HepG2 (cell line): ENCODE measurements around the gene CHKA. TPM values are rescaled to one million over a fixed set of nuclear protein-coding genes. Genes with fewer than 3 reads are reported as not detected.

Source experiments
- ELF1 ChIP-seq: sonication (generic); formaldehyde crosslinking; IDR thresholded peaks from 2 replicates; pipeline ENCODE4 v1.4.0; 2020; ENCODE audit warnings: missing genetic modification reagents
- FOXC1 ChIP-seq: sonication (generic); formaldehyde crosslinking; IDR thresholded peaks from 2 replicates; pipeline ENCODE4 v1.8.0; 2022; ENCODE audit warnings: mild to moderate bottlenecking, missing genetic modification reagents, borderline replicate concordance
- HMGA1 ChIP-seq: sonication (generic); formaldehyde crosslinking; conservative IDR thresholded peaks from 2 replicates; pipeline ENCODE4 v1.4.0; 2020; ENCODE audit warnings: missing genetic modification reagents
- HNRNPK ChIP-seq: fragments of 200-400 bp; formaldehyde crosslinking; IDR thresholded peaks from 2 replicates; pipeline ENCODE4 v1.6.1; 2018; ENCODE audit warnings: low read length, low read depth, moderate library complexity, mild to moderate bottlenecking; ENCODE audit not compliant: poor library complexity, severe bottlenecking
- JARID2 ChIP-seq: sonication (generic); formaldehyde crosslinking; IDR thresholded peaks from 2 replicates; pipeline ENCODE4 v1.8.1; 2023; ENCODE audit warnings: missing genetic modification reagents, inconsistent platforms; ENCODE audit not compliant: insufficient replicate concordance
- MATR3 ChIP-seq: sonication (generic); formaldehyde crosslinking; IDR thresholded peaks from 2 replicates; pipeline ENCODE4 v1.4.0; 2020; ENCODE audit warnings: missing genetic modification reagents
- NR3C1 ChIP-seq: sonication (generic); formaldehyde crosslinking; IDR thresholded peaks from 2 replicates; pipeline ENCODE4 v1.4.0; 2020; ENCODE audit warnings: missing genetic modification reagents
- PAF1 ChIP-seq: IDR thresholded peaks from 2 replicates; pipeline ENCODE4 v1.6.1; 2016; ENCODE audit warnings: missing genetic modification reagents, missing compliant biosample characterization
- SRSF4 ChIP-seq: fragments of 200-400 bp; formaldehyde crosslinking; IDR thresholded peaks from one replicate; pipeline ENCODE4 v1.6.1; 2018; ENCODE audit warnings: mild to moderate bottlenecking, low read depth, low read length, moderate library complexity; ENCODE audit not compliant: poor library complexity, severe bottlenecking
- ZNF350 ChIP-seq: sonication (generic); formaldehyde crosslinking; IDR thresholded peaks from 2 replicates; pipeline ENCODE4 v1.4.0; 2020; ENCODE audit warnings: mild to moderate bottlenecking, low read depth, missing genetic modification reagents, borderline replicate concordance
- polyA plus RNA-seq, 8 experiments: library from polyadenylated mRNA; depleted of rRNA in 3 of 8; stranded (reverse) in 7 of 8; unstranded in 1 of 8; fragments of >200 nt; fragmentation: Illumina TruSeq in 4 of 8; extraction: Trizol in 4 of 8; gene quantifications; 2 replicates each; pipeline versions ENCODE4 v1.2.1 to v1.2.3, GENCODE V29; 2011 to 2016; ENCODE audit warnings: low read depth in 4 of 8, missing spikeins in 1 of 8, mixed read lengths in 1 of 8; ENCODE audit not compliant: insufficient read depth in 1 of 8
- total RNA-seq, 5 experiments: library from RNA; depleted of rRNA; stranded (reverse); fragments of >200 nt; fragmentation: Illumina TruSeq; extraction: Trizol; gene quantifications; 2 replicates each; pipeline ENCODE4 v1.2.3, GENCODE V29; 2016; ENCODE audit warnings: low read depth in 1 of 5
- TF ChIP-seq, protein P1 (sequence below): sonication (generic); formaldehyde crosslinking; IDR thresholded peaks from 2 replicates; pipeline ENCODE4 v1.5.0; 2020; ENCODE audit warnings: mild to moderate bottlenecking, missing genetic modification reagents
- TF ChIP-seq, protein P2 (sequence below): sonication (generic); formaldehyde crosslinking; IDR thresholded peaks from 2 replicates; pipeline ENCODE4 v1.4.0; 2020; ENCODE audit warnings: missing genetic modification reagents, borderline replicate concordance
- TF ChIP-seq, protein P3 (sequence below): sonication (generic); formaldehyde crosslinking; IDR thresholded peaks from 2 replicates; pipeline ENCODE4 v1.9.0; 2022; ENCODE audit warnings: low read depth, missing genetic modification reagents
- TF ChIP-seq, protein P4 (sequence below): sonication (generic); formaldehyde crosslinking; IDR thresholded peaks from 2 replicates; pipeline ENCODE4 v1.8.0; 2022; ENCODE audit warnings: missing genetic modification reagents, mild to moderate bottlenecking, borderline replicate concordance
- TF ChIP-seq, protein P5 (sequence below): sonication (generic); formaldehyde crosslinking; IDR thresholded peaks from 2 replicates; pipeline ENCODE4; 2020; ENCODE audit warnings: missing genetic modification reagents, mild to moderate bottlenecking, borderline replicate concordance

Gene CHKA
- total and polyA plus RNA-seq, 2 of the 13 experiments (the other 11 are each of a cell fraction or from before 2014, with no cell fraction given), result 71.6 to 92.7 TPM

DNA sequence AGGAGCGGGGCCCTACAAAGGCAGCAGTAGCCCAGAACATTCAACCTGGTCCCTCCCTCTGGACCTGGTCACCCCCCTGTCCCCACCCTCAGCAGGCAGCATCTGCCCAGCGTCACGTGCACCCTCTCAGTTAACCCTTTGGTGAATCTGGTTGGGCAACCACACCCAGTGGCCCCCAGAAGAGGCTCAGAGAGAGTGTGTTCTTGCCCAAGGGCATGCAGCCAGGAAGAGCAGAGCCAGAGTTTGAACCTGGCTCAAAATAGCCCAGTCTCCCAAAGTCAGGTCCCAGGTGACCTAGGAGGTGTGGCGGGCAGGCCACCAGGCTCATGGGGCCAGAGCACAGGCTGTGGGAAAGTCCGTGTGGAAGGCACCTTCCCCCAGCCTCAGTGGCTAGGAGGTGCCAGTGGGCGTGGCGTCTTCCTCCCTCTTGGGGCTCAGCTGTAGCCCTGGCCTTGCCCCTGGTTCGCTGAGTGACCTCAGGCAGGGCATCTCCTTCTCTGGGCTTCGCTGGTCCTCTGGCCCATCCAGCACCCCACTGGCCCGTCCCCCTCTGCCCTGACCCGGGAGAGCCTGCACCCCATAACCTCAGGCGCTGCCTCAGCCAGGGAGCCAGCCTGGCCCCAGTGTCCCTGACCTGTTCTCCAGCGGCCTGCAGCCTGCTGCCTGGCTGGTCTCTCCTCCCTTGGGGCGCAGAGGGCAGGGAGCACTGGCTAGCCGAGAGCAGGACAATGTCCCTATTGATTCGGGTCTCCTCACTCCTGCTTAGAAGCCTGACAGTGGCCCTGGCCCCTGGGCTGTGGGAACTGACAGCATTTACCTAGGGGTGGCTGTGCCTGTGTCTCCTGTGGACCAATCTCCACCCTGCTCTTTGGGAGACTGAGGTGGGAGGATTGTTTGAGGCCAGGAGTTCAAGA is 104.0 kb downstream of the CHKA start (continued):
- TF ChIP-seq ZNF350 (peak; percentile 64; the same call in 1 of the 2 replicates), PAF1 (CRISPR knock-in tag) (no peak), HMGA1 (CRISPR knock-in tag) (no peak), SRSF4 (no peak), HNRNPK (no peak), FOXC1 (CRISPR knock-in tag) (peak; percentile 52), MATR3 (CRISPR knock-in tag) (no peak), JARID2 (no peak), NR3C1 (CRISPR knock-in tag) (no peak), ELF1 (CRISPR knock-in tag) (0 out of 2 replicates have a peak, but pooled peaks have one; percentile 13)
- TF ChIP-seq, protein P1, sequence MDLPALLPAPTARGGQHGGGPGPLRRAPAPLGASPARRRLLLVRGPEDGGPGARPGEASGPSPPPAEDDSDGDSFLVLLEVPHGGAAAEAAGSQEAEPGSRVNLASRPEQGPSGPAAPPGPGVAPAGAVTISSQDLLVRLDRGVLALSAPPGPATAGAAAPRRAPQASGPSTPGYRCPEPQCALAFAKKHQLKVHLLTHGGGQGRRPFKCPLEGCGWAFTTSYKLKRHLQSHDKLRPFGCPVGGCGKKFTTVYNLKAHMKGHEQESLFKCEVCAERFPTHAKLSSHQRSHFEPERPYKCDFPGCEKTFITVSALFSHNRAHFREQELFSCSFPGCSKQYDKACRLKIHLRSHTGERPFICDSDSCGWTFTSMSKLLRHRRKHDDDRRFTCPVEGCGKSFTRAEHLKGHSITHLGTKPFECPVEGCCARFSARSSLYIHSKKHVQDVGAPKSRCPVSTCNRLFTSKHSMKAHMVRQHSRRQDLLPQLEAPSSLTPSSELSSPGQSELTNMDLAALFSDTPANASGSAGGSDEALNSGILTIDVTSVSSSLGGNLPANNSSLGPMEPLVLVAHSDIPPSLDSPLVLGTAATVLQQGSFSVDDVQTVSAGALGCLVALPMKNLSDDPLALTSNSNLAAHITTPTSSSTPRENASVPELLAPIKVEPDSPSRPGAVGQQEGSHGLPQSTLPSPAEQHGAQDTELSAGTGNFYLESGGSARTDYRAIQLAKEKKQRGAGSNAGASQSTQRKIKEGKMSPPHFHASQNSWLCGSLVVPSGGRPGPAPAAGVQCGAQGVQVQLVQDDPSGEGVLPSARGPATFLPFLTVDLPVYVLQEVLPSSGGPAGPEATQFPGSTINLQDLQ (CRISPR knock-in tag), result no peak; the same call in 1 of the 2 replicates
- TF ChIP-seq, protein P2, sequence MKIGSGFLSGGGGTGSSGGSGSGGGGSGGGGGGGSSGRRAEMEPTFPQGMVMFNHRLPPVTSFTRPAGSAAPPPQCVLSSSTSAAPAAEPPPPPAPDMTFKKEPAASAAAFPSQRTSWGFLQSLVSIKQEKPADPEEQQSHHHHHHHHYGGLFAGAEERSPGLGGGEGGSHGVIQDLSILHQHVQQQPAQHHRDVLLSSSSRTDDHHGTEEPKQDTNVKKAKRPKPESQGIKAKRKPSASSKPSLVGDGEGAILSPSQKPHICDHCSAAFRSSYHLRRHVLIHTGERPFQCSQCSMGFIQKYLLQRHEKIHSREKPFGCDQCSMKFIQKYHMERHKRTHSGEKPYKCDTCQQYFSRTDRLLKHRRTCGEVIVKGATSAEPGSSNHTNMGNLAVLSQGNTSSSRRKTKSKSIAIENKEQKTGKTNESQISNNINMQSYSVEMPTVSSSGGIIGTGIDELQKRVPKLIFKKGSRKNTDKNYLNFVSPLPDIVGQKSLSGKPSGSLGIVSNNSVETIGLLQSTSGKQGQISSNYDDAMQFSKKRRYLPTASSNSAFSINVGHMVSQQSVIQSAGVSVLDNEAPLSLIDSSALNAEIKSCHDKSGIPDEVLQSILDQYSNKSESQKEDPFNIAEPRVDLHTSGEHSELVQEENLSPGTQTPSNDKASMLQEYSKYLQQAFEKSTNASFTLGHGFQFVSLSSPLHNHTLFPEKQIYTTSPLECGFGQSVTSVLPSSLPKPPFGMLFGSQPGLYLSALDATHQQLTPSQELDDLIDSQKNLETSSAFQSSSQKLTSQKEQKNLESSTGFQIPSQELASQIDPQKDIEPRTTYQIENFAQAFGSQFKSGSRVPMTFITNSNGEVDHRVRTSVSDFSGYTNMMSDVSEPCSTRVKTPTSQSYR (CRISPR knock-in tag), result no peak; the same call in 1 of the 2 replicates
- TF ChIP-seq, protein P3, sequence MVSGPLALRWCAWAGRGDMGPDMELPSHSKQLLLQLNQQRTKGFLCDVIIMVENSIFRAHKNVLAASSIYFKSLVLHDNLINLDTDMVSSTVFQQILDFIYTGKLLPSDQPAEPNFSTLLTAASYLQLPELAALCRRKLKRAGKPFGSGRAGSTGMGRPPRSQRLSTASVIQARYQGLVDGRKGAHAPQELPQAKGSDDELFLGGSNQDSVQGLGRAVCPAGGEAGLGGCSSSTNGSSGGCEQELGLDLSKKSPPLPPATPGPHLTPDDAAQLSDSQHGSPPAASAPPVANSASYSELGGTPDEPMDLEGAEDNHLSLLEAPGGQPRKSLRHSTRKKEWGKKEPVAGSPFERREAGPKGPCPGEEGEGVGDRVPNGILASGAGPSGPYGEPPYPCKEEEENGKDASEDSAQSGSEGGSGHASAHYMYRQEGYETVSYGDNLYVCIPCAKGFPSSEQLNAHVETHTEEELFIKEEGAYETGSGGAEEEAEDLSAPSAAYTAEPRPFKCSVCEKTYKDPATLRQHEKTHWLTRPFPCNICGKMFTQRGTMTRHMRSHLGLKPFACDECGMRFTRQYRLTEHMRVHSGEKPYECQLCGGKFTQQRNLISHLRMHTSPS (CRISPR knock-in tag), result peak; percentile 86
- TF ChIP-seq, protein P4, sequence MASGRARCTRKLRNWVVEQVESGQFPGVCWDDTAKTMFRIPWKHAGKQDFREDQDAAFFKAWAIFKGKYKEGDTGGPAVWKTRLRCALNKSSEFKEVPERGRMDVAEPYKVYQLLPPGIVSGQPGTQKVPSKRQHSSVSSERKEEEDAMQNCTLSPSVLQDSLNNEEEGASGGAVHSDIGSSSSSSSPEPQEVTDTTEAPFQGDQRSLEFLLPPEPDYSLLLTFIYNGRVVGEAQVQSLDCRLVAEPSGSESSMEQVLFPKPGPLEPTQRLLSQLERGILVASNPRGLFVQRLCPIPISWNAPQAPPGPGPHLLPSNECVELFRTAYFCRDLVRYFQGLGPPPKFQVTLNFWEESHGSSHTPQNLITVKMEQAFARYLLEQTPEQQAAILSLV, result no peak
- TF ChIP-seq, protein P5, sequence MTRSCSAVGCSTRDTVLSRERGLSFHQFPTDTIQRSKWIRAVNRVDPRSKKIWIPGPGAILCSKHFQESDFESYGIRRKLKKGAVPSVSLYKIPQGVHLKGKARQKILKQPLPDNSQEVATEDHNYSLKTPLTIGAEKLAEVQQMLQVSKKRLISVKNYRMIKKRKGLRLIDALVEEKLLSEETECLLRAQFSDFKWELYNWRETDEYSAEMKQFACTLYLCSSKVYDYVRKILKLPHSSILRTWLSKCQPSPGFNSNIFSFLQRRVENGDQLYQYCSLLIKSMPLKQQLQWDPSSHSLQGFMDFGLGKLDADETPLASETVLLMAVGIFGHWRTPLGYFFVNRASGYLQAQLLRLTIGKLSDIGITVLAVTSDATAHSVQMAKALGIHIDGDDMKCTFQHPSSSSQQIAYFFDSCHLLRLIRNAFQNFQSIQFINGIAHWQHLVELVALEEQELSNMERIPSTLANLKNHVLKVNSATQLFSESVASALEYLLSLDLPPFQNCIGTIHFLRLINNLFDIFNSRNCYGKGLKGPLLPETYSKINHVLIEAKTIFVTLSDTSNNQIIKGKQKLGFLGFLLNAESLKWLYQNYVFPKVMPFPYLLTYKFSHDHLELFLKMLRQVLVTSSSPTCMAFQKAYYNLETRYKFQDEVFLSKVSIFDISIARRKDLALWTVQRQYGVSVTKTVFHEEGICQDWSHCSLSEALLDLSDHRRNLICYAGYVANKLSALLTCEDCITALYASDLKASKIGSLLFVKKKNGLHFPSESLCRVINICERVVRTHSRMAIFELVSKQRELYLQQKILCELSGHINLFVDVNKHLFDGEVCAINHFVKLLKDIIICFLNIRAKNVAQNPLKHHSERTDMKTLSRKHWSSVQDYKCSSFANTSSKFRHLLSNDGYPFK, result peak; percentile 69; the same call in 1 of the 2 replicates
